Measurements from ENCODE around the gene PPP2R2C.

PPP2R2C gene

DNA sequence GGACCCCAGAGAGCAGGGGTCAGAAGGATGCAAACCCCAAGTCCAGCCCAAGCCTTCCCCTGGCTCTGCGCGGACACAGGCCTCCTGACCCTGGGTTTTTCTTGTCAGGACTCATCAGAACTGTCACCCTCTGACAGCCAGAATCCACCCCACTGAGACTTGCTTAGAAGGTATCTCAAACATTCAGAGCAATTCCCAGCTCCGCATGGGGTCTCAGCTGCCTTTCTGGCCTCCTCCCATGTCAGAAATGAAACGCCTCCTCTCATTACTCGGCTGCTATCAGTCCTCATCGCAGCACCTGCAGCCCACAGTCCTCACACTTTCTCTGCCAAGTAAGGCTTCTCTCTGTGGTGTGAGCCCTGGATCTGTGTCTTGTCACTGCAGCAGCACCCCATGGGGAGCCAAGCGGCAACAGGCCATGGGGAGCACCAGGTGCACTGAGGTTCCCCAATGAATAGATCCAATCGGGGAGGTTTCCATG is 105.0 kb downstream of the PPP2R2C start:
- no peak overlapping the region for H3K4me3 ChIP-seq (ENCODE audit: low read depth, low read length)
- TF ChIP-seq, protein P1, sequence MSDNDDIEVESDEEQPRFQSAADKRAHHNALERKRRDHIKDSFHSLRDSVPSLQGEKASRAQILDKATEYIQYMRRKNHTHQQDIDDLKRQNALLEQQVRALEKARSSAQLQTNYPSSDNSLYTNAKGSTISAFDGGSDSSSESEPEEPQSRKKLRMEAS (IDR thresholded peaks at IDR 0.05; ENCODE audit: low read depth, low read length): no peak
- TF ChIP-seq, protein P2, sequence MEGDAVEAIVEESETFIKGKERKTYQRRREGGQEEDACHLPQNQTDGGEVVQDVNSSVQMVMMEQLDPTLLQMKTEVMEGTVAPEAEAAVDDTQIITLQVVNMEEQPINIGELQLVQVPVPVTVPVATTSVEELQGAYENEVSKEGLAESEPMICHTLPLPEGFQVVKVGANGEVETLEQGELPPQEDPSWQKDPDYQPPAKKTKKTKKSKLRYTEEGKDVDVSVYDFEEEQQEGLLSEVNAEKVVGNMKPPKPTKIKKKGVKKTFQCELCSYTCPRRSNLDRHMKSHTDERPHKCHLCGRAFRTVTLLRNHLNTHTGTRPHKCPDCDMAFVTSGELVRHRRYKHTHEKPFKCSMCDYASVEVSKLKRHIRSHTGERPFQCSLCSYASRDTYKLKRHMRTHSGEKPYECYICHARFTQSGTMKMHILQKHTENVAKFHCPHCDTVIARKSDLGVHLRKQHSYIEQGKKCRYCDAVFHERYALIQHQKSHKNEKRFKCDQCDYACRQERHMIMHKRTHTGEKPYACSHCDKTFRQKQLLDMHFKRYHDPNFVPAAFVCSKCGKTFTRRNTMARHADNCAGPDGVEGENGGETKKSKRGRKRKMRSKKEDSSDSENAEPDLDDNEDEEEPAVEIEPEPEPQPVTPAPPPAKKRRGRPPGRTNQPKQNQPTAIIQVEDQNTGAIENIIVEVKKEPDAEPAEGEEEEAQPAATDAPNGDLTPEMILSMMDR (IDR thresholded peaks at IDR 0.05; ENCODE audit: low read depth, low read length): no peak
- no peak for TF ChIP-seq MYC (IDR thresholded peaks at IDR 0.05; ENCODE audit: low read depth, low read length)
- no peak for TF ChIP-seq POLR2A (IDR thresholded peaks at IDR 0.05; ENCODE audit: extremely low read depth, insufficient read length)

DNA sequence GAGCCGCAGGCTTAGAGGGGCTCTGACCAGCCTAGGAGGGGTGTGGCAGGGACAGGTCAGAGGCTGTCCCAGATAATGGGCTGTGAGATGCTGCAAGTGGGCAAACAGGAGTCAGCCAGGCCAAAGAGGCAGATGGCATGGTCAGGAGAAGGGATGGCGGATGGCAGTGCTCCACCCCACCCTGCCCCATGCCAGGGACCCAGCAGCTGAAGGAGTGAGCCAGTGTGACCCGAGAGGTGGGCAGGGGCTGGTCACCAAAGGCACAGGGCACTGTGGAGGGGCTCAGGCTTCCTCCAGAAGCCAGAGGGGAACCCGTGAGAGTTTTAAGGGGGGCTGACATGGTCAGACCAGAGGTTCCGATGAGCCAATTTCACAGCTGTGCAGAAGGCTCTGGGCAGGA is 105.8 kb downstream of the PPP2R2C start:
- H3K4me3 ChIP-seq (ENCODE audit: low read depth, low read length): no peak overlapping the region
- TF ChIP-seq, protein P1 (IDR thresholded peaks at IDR 0.05; ENCODE audit: low read depth, low read length): no peak
- TF ChIP-seq POLR2A (IDR thresholded peaks at IDR 0.05; ENCODE audit: extremely low read depth, insufficient read length) (no peak), MYC (IDR thresholded peaks at IDR 0.05; ENCODE audit: low read depth, low read length) (no peak)
- TF ChIP-seq, protein P2 (IDR thresholded peaks at IDR 0.05; ENCODE audit: low read depth, low read length): no peak
- DNase-seq (ENCODE audit: low read depth): no peak

More for the DNA sequence above, 105.0 kb downstream of the PPP2R2C start:
- no peak for DNase-seq (ENCODE audit: low read depth)

DNA sequence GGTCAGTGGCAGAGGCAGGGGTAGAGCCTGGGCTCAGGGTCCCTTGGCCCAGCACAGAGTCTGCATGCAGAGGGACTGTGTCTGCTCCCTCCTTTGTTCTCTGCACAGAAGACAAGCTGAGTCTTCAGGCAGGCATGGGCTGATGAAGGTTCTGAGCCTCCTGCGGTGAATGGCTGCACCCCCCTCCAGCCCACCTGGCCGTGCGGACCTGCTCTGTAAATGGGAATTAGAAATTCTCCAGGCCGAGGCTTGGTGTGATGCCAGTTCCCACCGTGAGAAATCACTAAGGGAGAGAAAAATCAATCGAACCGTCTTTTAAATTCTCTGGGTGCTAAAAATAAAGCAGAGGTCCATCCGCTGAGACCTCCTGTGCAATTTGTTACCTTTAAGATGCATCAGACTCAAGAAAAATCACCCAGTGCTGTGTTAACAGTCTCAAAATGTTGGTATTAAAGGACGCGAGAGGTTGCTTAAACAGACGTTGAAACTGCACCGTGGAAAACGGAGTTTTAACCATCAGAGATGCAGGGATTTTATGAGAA is 106.8 kb downstream of the PPP2R2C start:
- TF ChIP-seq, protein P1 (IDR thresholded peaks at IDR 0.05; ENCODE audit: low read depth, low read length): no peak
- TF ChIP-seq, protein P2 (IDR thresholded peaks at IDR 0.05; ENCODE audit: low read depth, low read length): no peak
- no peak for TF ChIP-seq POLR2A (IDR thresholded peaks at IDR 0.05; ENCODE audit: extremely low read depth, insufficient read length)
- no peak for TF ChIP-seq MYC (IDR thresholded peaks at IDR 0.05; ENCODE audit: low read depth, low read length)
- H3K4me3 ChIP-seq (ENCODE audit: low read depth, low read length): no peak overlapping the region
- no peak for DNase-seq (ENCODE audit: low read depth)

DNA sequence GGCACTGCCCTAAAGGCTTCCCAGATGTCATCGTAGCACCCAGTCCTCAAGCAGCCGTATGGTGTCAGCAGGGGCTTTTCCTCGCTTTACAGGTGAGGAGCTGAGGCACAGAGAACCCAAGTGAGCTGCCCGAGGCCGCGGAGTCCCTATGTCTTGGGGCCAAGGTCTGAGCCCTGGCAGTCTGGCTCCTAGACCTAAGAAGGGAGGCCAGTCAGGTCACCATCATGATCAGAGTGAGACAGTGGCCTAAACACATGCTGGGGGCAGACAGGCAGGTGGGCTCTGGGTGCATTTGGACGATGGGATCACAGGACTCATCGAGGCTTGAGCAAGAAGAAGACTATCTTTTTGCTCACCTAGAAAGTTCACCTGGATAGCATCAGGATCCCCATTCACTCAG is 107.8 kb downstream of the PPP2R2C start:
- TF ChIP-seq, protein P2 (IDR thresholded peaks at IDR 0.05; ENCODE audit: low read depth, low read length): no peak
- TF ChIP-seq POLR2A (IDR thresholded peaks at IDR 0.05; ENCODE audit: extremely low read depth, insufficient read length) (no peak), MYC (IDR thresholded peaks at IDR 0.05; ENCODE audit: low read depth, low read length) (no peak)
- TF ChIP-seq, protein P1 (IDR thresholded peaks at IDR 0.05; ENCODE audit: low read depth, low read length): no peak
- H3K4me3 ChIP-seq (ENCODE audit: low read depth, low read length): no peak overlapping the region
- DNase-seq (ENCODE audit: low read depth): no peak

DNA sequence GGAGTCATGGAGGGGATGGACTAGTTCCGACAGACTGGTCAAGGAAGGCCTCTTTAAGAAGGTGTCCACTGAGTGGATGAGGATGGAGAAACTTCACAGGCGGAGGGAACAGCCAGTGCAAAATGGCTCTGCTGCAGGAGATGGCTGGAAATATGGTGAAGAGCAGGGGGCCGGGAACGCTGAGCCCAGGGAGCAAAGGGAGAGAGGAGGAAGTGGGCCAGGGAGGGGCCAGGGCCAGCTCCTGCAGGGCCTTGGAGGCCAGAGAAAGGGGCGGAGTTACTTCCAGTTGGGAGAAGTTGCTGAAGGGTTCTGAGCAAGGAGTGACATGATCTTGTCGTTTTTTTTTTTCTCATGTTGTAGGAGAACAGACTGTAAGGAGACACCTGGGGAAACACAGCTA is 108.3 kb downstream of the PPP2R2C start:
- DNase-seq (ENCODE audit: low read depth): no peak
- TF ChIP-seq, protein P2 (IDR thresholded peaks at IDR 0.05; ENCODE audit: low read depth, low read length): no peak
- TF ChIP-seq POLR2A (IDR thresholded peaks at IDR 0.05; ENCODE audit: extremely low read depth, insufficient read length): no peak
- TF ChIP-seq, protein P1 (IDR thresholded peaks at IDR 0.05; ENCODE audit: low read depth, low read length): no peak
- no peak for TF ChIP-seq MYC (IDR thresholded peaks at IDR 0.05; ENCODE audit: low read depth, low read length)

More for the DNA sequence above, 108.3 kb downstream of the PPP2R2C start:
- H3K4me3 ChIP-seq (ENCODE audit: low read depth, low read length): no peak overlapping the region

Measured in NB4 (cell line).